Ectodermal cell (in vitro differentiated cells): ENCODE results near the gene TEAD3.

ENCODE experiments used
- H3K27ac ChIP-seq: 2 replicates; pipeline ENCODE4 v1.7.0; 2013; ENCODE audit warnings: mild to moderate bottlenecking, low read depth, low read length; ENCODE audit not compliant: insufficient read depth, poor library complexity, severe bottlenecking
- H3K27me3 ChIP-seq: 2 replicates; pipeline ENCODE4 v1.7.0; 2013; ENCODE audit warnings: mild to moderate bottlenecking, low read length; ENCODE audit not compliant: insufficient read depth, control insufficient read depth, poor library complexity, severe bottlenecking
- H3K36me3 ChIP-seq: one replicate; pipeline ENCODE4 v1.7.0; 2013; ENCODE audit warnings: low read length; ENCODE audit not compliant: control insufficient read depth, insufficient read depth
- H3K4me1 ChIP-seq: one replicate; pipeline ENCODE4 v1.7.0; 2013; ENCODE audit warnings: low read length; ENCODE audit not compliant: control insufficient read depth, insufficient read depth
- H3K4me3 ChIP-seq: 2 replicates; pipeline ENCODE4 v1.7.0; 2013; ENCODE audit warnings: low read depth, low read length, control low read depth; ENCODE audit not compliant: insufficient read depth
- H3K9me3 ChIP-seq: 2 replicates; pipeline ENCODE4 v1.7.0; 2013; ENCODE audit warnings: mild to moderate bottlenecking, low read length, moderate library complexity; ENCODE audit not compliant: control insufficient read depth
- WGBS, 2 experiments: methylation state at CpG; one replicate each; pipeline ENCODE4 v1.1.7; 2013; ENCODE audit warnings: missing lambda C conversion rate in 2 of 2; 5-methylcytosine and 5-hydroxymethylcytosine counted together

TEAD3 gene

GRCh38 chr6:35486005-35486925 is 10.6 kb downstream of the TEAD3 start:
- Histone ChIP-seq H3K9me3 (no peaks in the 10 kb centered on the region), H3K4me3 (no peak overlapping the region), H3K36me3 (no peaks in the 10 kb centered on the region), H3K27me3 (no peaks in the 10 kb centered on the region), H3K27ac (peak overlapping the region; percentile 65), H3K4me1 (peaks cover 47% of the 10 kb centered on the region)
- 76 to 82% methylated on average over 61 of the region's 61 CpGs for WGBS, 2 experiments

DNA sequence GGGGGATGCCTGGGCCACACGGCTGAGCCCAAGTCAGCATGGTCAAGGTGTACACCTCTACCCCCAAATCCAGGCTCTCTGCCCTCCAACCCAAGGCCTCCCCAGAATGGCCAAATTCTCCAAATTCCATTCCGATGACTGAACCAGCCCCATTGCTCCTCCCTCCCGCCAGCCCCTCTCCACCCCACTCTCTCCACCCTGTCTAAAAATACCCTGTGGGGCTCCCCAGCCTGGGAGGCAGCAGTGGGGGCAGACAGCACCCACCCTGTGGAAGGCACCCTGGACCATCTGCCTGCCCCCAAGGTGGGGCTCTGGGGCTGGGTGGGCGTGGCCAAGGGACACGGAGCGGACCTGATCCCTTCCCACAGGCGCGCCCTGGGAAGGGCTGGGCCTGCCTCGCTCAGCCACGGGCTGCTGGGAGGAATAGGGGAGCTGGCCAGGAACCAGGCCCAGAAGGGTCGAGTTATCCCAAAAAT is 11.4 kb downstream of the TEAD3 start:
- WGBS, 2 experiments: 38 to 39% methylated on average over 11 of the region's 11 CpGs
- Histone ChIP-seq H3K4me3 (no peak overlapping the region), H3K4me1 (peaks cover 40% of the 10 kb centered on the region)

GRCh38 chr6:35484921-35485392 is 11.9 kb downstream of the TEAD3 start:
- WGBS, 2 experiments: 83 to 84% methylated on average over 7 of the region's 7 CpGs
- no peaks in the 10 kb centered on the region for H3K9me3 ChIP-seq
- H3K4me3 ChIP-seq: no peak overlapping the region
- no peaks in the 10 kb centered on the region for H3K27me3 ChIP-seq
- peak overlapping the region; percentile 65 for H3K27ac ChIP-seq
- no peaks in the 10 kb centered on the region for H3K36me3 ChIP-seq
- H3K4me1 ChIP-seq: peaks cover 35% of the 10 kb centered on the region

More for the DNA sequence above, 11.4 kb downstream of the TEAD3 start:
- no peaks in the 10 kb centered on the region for H3K9me3 ChIP-seq
- H3K36me3 ChIP-seq: no peaks in the 10 kb centered on the region
- no peaks in the 10 kb centered on the region for H3K27me3 ChIP-seq
- H3K27ac ChIP-seq: peak overlapping the region; percentile 65

GRCh38 chr6:35483893-35484645 is 12.8 kb downstream of the TEAD3 start:
- H3K36me3 ChIP-seq: no peaks in the 10 kb centered on the region
- H3K9me3 ChIP-seq: no peaks in the 10 kb centered on the region
- no peaks in the 10 kb centered on the region for H3K27me3 ChIP-seq
- H3K4me3 ChIP-seq: no peak overlapping the region
- H3K4me1 ChIP-seq: peaks cover 32% of the 10 kb centered on the region
- WGBS, 2 experiments: 91 to 92% methylated on average over 13 of the region's 13 CpGs
- H3K27ac ChIP-seq: no peak overlapping the region

DNA sequence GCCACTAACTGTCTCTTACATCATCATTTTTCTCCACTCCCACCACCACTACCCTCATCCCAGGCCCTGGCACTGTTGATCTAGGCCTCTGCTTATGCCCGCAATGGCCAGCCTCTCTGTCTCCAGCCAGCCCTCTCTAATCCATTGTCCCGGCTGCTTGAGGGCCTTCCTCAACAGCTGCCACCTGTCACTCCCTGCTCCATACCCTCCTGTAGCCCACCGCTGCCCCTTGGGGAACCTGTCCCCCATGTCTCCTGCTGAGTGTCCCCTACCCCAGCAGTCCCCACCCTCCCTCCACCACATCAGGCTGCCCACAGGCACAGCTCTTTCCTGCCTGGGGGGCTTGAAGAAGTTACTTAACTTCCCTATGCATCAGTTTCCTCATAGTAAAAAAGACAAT is 13.4 kb downstream of the TEAD3 start:
- peaks cover 32% of the 10 kb centered on the region for H3K4me1 ChIP-seq
- H3K9me3 ChIP-seq: no peaks in the 10 kb centered on the region
- H3K4me3 ChIP-seq: no peak overlapping the region
- no peak overlapping the region for H3K27ac ChIP-seq
- 91 to 95% methylated on average over 3 of the region's 3 CpGs for WGBS, 2 experiments
- H3K36me3 ChIP-seq: no peaks in the 10 kb centered on the region
- no peaks in the 10 kb centered on the region for H3K27me3 ChIP-seq

GRCh38 chr6:35483062-35483461 is 13.8 kb downstream of the TEAD3 start:
- H3K27ac ChIP-seq: no peak overlapping the region
- no peak overlapping the region for H3K4me3 ChIP-seq
- no peaks in the 10 kb centered on the region for H3K9me3 ChIP-seq
- H3K36me3 ChIP-seq: no peaks in the 10 kb centered on the region
- peaks cover 28% of the 10 kb centered on the region for H3K4me1 ChIP-seq
- WGBS, 2 experiments: 96 to 99% methylated on average over 4 of the region's 4 CpGs
- H3K27me3 ChIP-seq: no peaks in the 10 kb centered on the region

DNA sequence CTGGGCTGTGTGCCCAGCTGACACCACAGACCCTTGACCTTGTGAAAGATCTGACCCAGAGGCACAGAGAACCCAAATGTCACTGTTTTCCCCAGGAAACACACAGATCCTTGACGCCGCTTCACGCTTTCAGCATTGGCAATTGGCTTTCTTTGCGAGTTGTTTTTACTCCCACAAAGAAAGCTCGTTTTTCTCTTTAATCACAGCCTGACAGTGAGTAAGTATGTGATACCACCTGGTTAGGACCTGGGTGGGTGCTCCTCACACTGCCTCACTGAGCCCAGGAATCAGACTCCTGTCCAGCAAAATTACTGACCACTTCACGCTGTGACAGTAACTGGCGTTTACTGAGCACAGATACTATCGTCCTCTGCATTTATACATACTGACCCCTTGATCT is 15.7 kb downstream of the TEAD3 start:
- Histone ChIP-seq H3K36me3 (no peaks in the 10 kb centered on the region), H3K4me1 (peaks cover 15% of the 10 kb centered on the region), H3K9me3 (no peaks in the 10 kb centered on the region), H3K27ac (no peak overlapping the region), H3K27me3 (no peaks in the 10 kb centered on the region), H3K4me3 (no peak overlapping the region)
- 86 to 87% methylated on average over 8 of the region's 8 CpGs for WGBS, 2 experiments

DNA sequence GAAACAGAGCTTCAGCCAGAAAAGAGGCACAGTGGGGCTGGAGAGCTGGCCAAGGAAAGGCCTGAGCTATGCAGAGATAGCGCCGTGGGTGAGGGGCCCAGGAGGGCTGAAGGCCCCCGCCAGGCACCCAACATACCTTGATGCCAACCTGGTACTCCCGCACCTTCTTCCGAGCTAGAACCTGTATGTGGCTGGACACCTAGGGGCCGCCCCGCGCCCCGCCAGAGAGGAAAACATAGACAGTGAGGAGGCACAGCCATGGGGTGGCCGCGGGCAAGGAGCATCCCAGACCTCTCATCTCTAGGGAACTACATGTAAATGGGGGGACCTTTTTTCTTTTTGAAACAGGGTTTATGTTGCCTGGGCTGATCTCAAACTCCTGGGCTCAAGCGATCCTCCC is 16.7 kb downstream of the TEAD3 start:
- H3K27ac ChIP-seq: no peak overlapping the region
- H3K4me1 ChIP-seq: peaks cover 4% of the 10 kb centered on the region
- H3K4me3 ChIP-seq: no peak overlapping the region
- H3K27me3 ChIP-seq: no peaks in the 10 kb centered on the region
- H3K9me3 ChIP-seq: no peaks in the 10 kb centered on the region
- no peaks in the 10 kb centered on the region for H3K36me3 ChIP-seq
- 95% methylated on average over 12 of the region's 12 CpGs for WGBS, 2 experiments

DNA sequence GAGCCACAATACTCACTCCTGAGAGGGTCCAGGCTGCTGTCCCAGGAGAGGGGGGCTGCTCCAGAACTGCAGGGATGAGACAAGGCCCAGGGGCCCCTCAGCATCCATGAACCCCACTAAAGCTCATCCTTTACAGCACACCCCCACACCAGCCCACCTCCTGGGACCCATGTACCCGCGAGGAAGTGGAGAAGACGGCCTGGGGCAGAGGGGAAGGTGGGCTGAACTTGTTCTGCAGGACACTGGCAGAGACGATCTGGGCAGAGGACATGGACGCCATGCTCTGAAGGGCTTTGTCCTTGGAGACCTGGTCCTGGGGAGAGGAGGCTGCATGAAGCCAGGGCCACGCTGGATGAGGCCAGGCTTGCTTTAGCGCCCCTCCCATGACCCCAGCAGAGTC is 18.6 kb downstream of the TEAD3 start:
- Histone ChIP-seq H3K9me3 (no peaks in the 10 kb centered on the region), H3K4me1 (no peaks in the 10 kb centered on the region), H3K36me3 (no peaks in the 10 kb centered on the region), H3K4me3 (no peak overlapping the region), H3K27ac (no peak overlapping the region), H3K27me3 (no peaks in the 10 kb centered on the region)
- WGBS, 2 experiments: 95 to 96% methylated on average over 7 of the region's 7 CpGs

DNA sequence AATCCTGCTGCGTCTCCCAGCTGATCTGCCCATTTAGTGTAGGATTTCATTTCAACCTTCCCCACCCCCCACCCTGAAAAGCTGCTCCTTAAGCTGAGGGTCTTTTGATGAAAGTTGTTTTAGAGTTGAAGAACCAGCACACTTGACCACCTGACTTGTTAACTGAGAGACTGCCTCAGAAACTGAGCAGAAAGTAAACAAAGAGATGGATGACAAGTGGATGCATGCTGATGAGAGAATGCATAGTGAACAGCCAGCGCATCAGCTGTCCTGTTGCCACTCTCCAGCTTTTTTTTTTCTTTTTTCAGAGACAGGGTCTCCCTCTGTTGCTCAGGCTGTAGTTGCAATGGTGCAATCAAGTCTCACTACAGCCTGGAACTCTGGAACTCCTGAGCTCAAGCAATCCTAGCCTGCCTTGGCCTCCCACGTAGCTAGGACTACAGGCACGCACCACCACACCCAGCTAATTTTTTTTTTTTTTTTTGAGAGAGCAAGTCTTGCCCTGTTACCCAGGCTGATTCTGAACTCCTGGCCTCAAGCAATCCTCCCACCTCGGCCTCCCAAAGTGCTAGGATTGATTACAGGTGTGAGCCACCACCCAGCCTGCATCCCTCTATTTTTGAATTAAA is 19.2 kb downstream of the TEAD3 start:
- Histone ChIP-seq H3K27me3 (no peaks in the 10 kb centered on the region), H3K9me3 (no peaks in the 10 kb centered on the region), H3K27ac (peak overlapping the region; percentile 36), H3K4me1 (no peaks in the 10 kb centered on the region), H3K36me3 (no peaks in the 10 kb centered on the region), H3K4me3 (no peak overlapping the region)
- WGBS, 2 experiments: 87 to 95% methylated on average over 5 of the region's 5 CpGs
